Skeletal muscle cell (primary cell): ENCODE results near the gene LRRTM2.

Experiments
- DNase-seq: peaks from one replicate; pipeline ENCODE4 v3.0.0-alpha.2; 2010; ENCODE audit warnings: low read depth
- H3K4me3 ChIP-seq: 2 replicates; pipeline ENCODE4 v1.5.1; 2011; ENCODE audit warnings: low read depth, mild to moderate bottlenecking, control low read depth, low read length, moderate library complexity

LRRTM2 gene

GRCh38 chr5:138884554-138884953 is 9.4 kb upstream of the LRRTM2 start:
- no peak for DNase-seq
- no peak overlapping the region for H3K4me3 ChIP-seq

- no peak overlapping the region for H3K4me3 ChIP-seq
- no peak for DNase-seq
Measured at GRCh38 chr5:138884094-138884493, 9.0 kb upstream of the LRRTM2 start.

GRCh38 chr5:138883211-138883610 is 8.1 kb upstream of the LRRTM2 start:
- H3K4me3 ChIP-seq = no peak overlapping the region

GRCh38 chr5:138878437-138879235 is 3.5 kb upstream of the LRRTM2 start:
- no peak for DNase-seq
- no peak overlapping the region for H3K4me3 ChIP-seq

More at GRCh38 chr5:138883211-138883610, 8.1 kb upstream of the LRRTM2 start:
- DNase-seq = no peak

GRCh38 chr5:138876811-138877210 is 1.7 kb upstream of the LRRTM2 start:
- no peak overlapping the region for H3K4me3 ChIP-seq
- DNase-seq = no peak

- DNase-seq = no peak
- no peak overlapping the region for H3K4me3 ChIP-seq
Measured at GRCh38 chr5:138875946-138876345, 811 bp upstream of the LRRTM2 start.

GRCh38 chr5:138875552-138875875 is 379 bp upstream of the LRRTM2 start:
- peak overlapping the region; percentile 40 for H3K4me3 ChIP-seq
- no peak for DNase-seq

- peak overlapping the region; percentile 40 for H3K4me3 ChIP-seq
- DNase-seq = peak; percentile 6
Measured at GRCh38 chr5:138874241-138874640, 894 bp downstream of the LRRTM2 start.

GRCh38 chr5:138873466-138874221 is 1.5 kb downstream of the LRRTM2 start:
- DNase-seq = no peak
- no peak overlapping the region for H3K4me3 ChIP-seq

- H3K4me3 ChIP-seq = no peak overlapping the region
- no peak for DNase-seq
Measured at GRCh38 chr5:138872841-138873465, 2.2 kb downstream of the LRRTM2 start.

- no peak overlapping the region for H3K4me3 ChIP-seq
- no peak for DNase-seq
Measured at GRCh38 chr5:138870611-138871010, 4.5 kb downstream of the LRRTM2 start.

- DNase-seq = no peak
- no peak overlapping the region for H3K4me3 ChIP-seq
Measured at GRCh38 chr5:138869763-138870500, 5.2 kb downstream of the LRRTM2 start.

- no peak overlapping the region for H3K4me3 ChIP-seq
- DNase-seq = no peak
Measured at GRCh38 chr5:138869038-138869437, 6.1 kb downstream of the LRRTM2 start.

- DNase-seq = no peak
- no peak overlapping the region for H3K4me3 ChIP-seq
Measured at GRCh38 chr5:138867011-138867410, 8.1 kb downstream of the LRRTM2 start.

GRCh38 chr5:138853132-138853531 is 22.0 kb downstream of the LRRTM2 start:
- no peak overlapping the region for H3K4me3 ChIP-seq
- no peak for DNase-seq

- no peak for DNase-seq
- H3K4me3 ChIP-seq = no peak overlapping the region
Measured at GRCh38 chr5:138850865-138851435, 24.2 kb downstream of the LRRTM2 start.

GRCh38 chr5:138849882-138850281 is 25.3 kb downstream of the LRRTM2 start:
- no peak for DNase-seq
- H3K4me3 ChIP-seq = no peak overlapping the region

- H3K4me3 ChIP-seq = no peak overlapping the region
Measured at GRCh38 chr5:138849439-138849838, 25.7 kb downstream of the LRRTM2 start.

GRCh38 chr5:138844812-138845513 is 30.2 kb downstream of the LRRTM2 start:
- H3K4me3 ChIP-seq = no peak overlapping the region
- DNase-seq = peak; percentile 59

More at GRCh38 chr5:138849439-138849838, 25.7 kb downstream of the LRRTM2 start:
- no peak for DNase-seq
